IMR-90 (cell line): ENCODE measurements around the gene ARRDC1. TPM values are rescaled to one million over a fixed set of nuclear protein-coding genes. Genes with fewer than 3 reads are reported as not detected.

Experiments
- ATAC-seq: fragments of 200-7000 bp; cut with Tn5 transposase; 2 replicates; pipeline ENCODE4 v1.9.1; 2020; ENCODE audit warnings: low read depth, mild to moderate bottlenecking, moderate library complexity
- BruUV-seq: library from RNA; stranded (reverse); fragments of 400-500 nt; replicated peaks from 2 replicates; lab custom pipeline; 2021; lab: Mats Ljungman, UMichigan
- CTCF ChIA-PET: fragments of 300-600 bp; formaldehyde crosslinking; extraction: SDS; loops from one replicate; lab custom pipeline; 2021; ENCODE audit warnings: antibody characterized with exemption; lab: Yijun Ruan, JAX
- POLR2A ChIA-PET: fragments of 300-600 bp; sonication (Branson Sonifier 250); formaldehyde crosslinking; loops from one replicate; lab custom pipeline; 2022; ENCODE audit warnings: antibody characterized with exemption; ENCODE audit not compliant: unreplicated experiment; lab: Charles Lee
- DNase-seq: peaks from one replicate; pipeline ENCODE4 v3.0.0; 2013
- H2AFZ ChIP-seq: replicated peaks from 2 replicates; pipeline ENCODE3; 2013; ENCODE audit warnings: low read length, mild to moderate bottlenecking; ENCODE audit not compliant: poor library complexity
- H2AK5ac ChIP-seq: 2 replicates; pipeline ENCODE4 v1.6.1; 2013; ENCODE audit warnings: low read depth, low read length, inconsistent platforms
- H2AK9ac ChIP-seq: replicated peaks from 2 replicates; pipeline ENCODE3; 2013; ENCODE audit warnings: mild to moderate bottlenecking, low read depth, low read length, moderate library complexity; ENCODE audit not compliant: poor library complexity
- H2BK120ac ChIP-seq: 2 replicates; pipeline ENCODE4 v1.6.1; 2013; ENCODE audit warnings: low read depth, low read length, inconsistent platforms
- H2BK15ac ChIP-seq: 3 replicates; pipeline ENCODE4 v1.6.1; 2013; ENCODE audit warnings: low read depth, low read length, inconsistent platforms
- H2BK20ac ChIP-seq: 2 replicates; pipeline ENCODE4 v1.6.1; 2013; ENCODE audit warnings: low read depth, mild to moderate bottlenecking, inconsistent platforms, low read length, moderate library complexity
- H2BK5ac ChIP-seq: 2 replicates; pipeline ENCODE4 v1.6.1; 2013; ENCODE audit warnings: mild to moderate bottlenecking, low read depth, low read length, inconsistent platforms; ENCODE audit not compliant: poor library complexity, severe bottlenecking
- H3K14ac ChIP-seq: replicated peaks from 2 replicates; pipeline ENCODE4 v1.6.1; 2013; ENCODE audit warnings: low read depth, low read length, inconsistent platforms
- H3K18ac ChIP-seq: 2 replicates; pipeline ENCODE4 v1.6.1; 2013; ENCODE audit warnings: low read depth, low read length, control low read depth
- H3K23ac ChIP-seq: 2 replicates; pipeline ENCODE4 v1.6.1; 2013; ENCODE audit warnings: low read depth, low read length, inconsistent platforms
- H3K27ac ChIP-seq: 2 replicates; pipeline ENCODE4 v1.5.1; 2013; ENCODE audit warnings: mild to moderate bottlenecking, control low read depth, low read length; ENCODE audit not compliant: insufficient read depth
- H3K27me3 ChIP-seq: 2 replicates; pipeline ENCODE4 v1.6.1; 2013; ENCODE audit warnings: low read length; ENCODE audit not compliant: control insufficient read depth, insufficient read depth
- H3K36me3 ChIP-seq: 2 replicates; pipeline ENCODE4 v1.6.1; 2013; ENCODE audit warnings: low read length, mixed read lengths; ENCODE audit not compliant: control insufficient read depth, insufficient read depth
- H3K4ac ChIP-seq: 2 replicates; pipeline ENCODE4 v1.6.1; 2013; ENCODE audit warnings: low read depth, low read length, inconsistent platforms
- H3K4me1 ChIP-seq: 2 replicates; pipeline ENCODE4 v1.6.1; 2013; ENCODE audit warnings: low read length, mixed read lengths; ENCODE audit not compliant: control insufficient read depth, insufficient read depth
- H3K4me2 ChIP-seq: 2 replicates; pipeline ENCODE4 v1.6.1; 2013; ENCODE audit warnings: low read depth, mild to moderate bottlenecking, control low read depth, low read length, moderate library complexity
- H3K4me3 ChIP-seq: 2 replicates; pipeline ENCODE4 v1.5.1; 2013; ENCODE audit warnings: low read depth, mild to moderate bottlenecking, control low read depth, low read length, moderate library complexity; ENCODE audit not compliant: insufficient read depth
- H3K56ac ChIP-seq: 2 replicates; pipeline ENCODE4 v1.6.1; 2013; ENCODE audit warnings: low read length, inconsistent platforms; ENCODE audit not compliant: insufficient read depth; ENCODE audit errors: extremely low read depth
- H3K79me1 ChIP-seq, 2 experiments: 2 replicates each; pipeline ENCODE4 v1.6.1; 2013; ENCODE audit warnings: low read length in 2 of 2, inconsistent platforms in 1 of 2, low read depth in 1 of 2
- H3K9ac ChIP-seq: 2 replicates; pipeline ENCODE4 v1.6.1; 2013; ENCODE audit warnings: low read depth, low read length, control low read depth
- H3K9me1 ChIP-seq: 2 replicates; pipeline ENCODE4 v1.6.1; 2013; ENCODE audit warnings: low read length, inconsistent platforms; ENCODE audit not compliant: insufficient read depth
- H3K9me3 ChIP-seq: 2 replicates; pipeline ENCODE4 v1.6.1; 2013; ENCODE audit warnings: low read length; ENCODE audit not compliant: control insufficient read depth, insufficient read depth
- H4K20me1 ChIP-seq: 2 replicates; pipeline ENCODE4 v1.6.1; 2013; ENCODE audit warnings: low read length, inconsistent platforms; ENCODE audit not compliant: insufficient read depth
- H4K5ac ChIP-seq: 2 replicates; pipeline ENCODE4 v1.6.1; 2013; ENCODE audit warnings: mild to moderate bottlenecking, low read depth, low read length, control low read depth
- H4K8ac ChIP-seq, 2 experiments: 2 replicates each; pipeline ENCODE4 v1.6.1; 2013; ENCODE audit warnings: low read depth in 2 of 2, low read length in 2 of 2, control low read depth in 1 of 2, inconsistent platforms in 1 of 2
- H4K91ac ChIP-seq: 2 replicates; pipeline ENCODE4 v1.6.1; 2013; ENCODE audit warnings: low read depth, low read length, inconsistent platforms; ENCODE audit not compliant: insufficient read depth
- BHLHE40 ChIP-seq: fragments of 150-350 bp; IDR thresholded peaks from 2 replicates; pipeline ENCODE4 v1.6.1; 2016; ENCODE audit warnings: mild to moderate bottlenecking, low read depth, low read length
- CEBPB ChIP-seq: IDR thresholded peaks from 2 replicates; pipeline ENCODE4 v1.6.1; 2012; ENCODE audit warnings: low read depth, low read length, improper control_type of control experiment
- CHD1 ChIP-seq: IDR thresholded peaks from 2 replicates; pipeline ENCODE4 v1.6.1; 2012; ENCODE audit warnings: low read depth, low read length, improper control_type of control experiment
- CTCF ChIP-seq: conservative IDR thresholded peaks from 2 replicates; pipeline ENCODE4 v1.5.1; 2012; ENCODE audit warnings: mild to moderate bottlenecking, low read depth, low read length, improper control_type of control experiment
- ELK1 ChIP-seq: fragments of 150-350 bp; IDR thresholded peaks from 2 replicates; pipeline ENCODE4 v1.6.1; 2016; ENCODE audit warnings: low read depth, mild to moderate bottlenecking, low read length, moderate library complexity, borderline replicate concordance
- FOS ChIP-seq: fragments of 150-350 bp; IDR thresholded peaks from 2 replicates; pipeline ENCODE4 v1.6.1; 2016; ENCODE audit warnings: low read depth, low read length
- MAFK ChIP-seq: IDR thresholded peaks from 2 replicates; pipeline ENCODE4 v1.6.1; 2012; ENCODE audit warnings: low read depth, low read length, improper control_type of control experiment
- MAZ ChIP-seq: IDR thresholded peaks from 2 replicates; pipeline ENCODE4 v1.6.1; 2012; ENCODE audit warnings: low read depth, mild to moderate bottlenecking, low read length, improper control_type of control experiment, moderate library complexity, borderline replicate concordance
- MXI1 ChIP-seq: IDR thresholded peaks from 2 replicates; pipeline ENCODE4 v1.6.1; 2012; ENCODE audit warnings: low read depth, mild to moderate bottlenecking, low read length, moderate library complexity, borderline replicate concordance
- NFE2L2 ChIP-seq: fragments of 150-350 bp; IDR thresholded peaks from 2 replicates; pipeline ENCODE4 v1.6.1; 2016; ENCODE audit warnings: low read depth, mild to moderate bottlenecking, low read length
- POLR2A ChIP-seq: IDR thresholded peaks from 2 replicates; pipeline ENCODE4 v1.6.1; 2012; ENCODE audit warnings: mild to moderate bottlenecking, low read depth, low read length
- RAD21 ChIP-seq: IDR thresholded peaks from 2 replicates; pipeline ENCODE4 v1.6.1; 2012; ENCODE audit warnings: low read length, improper control_type of control experiment
- RCOR1 ChIP-seq: IDR thresholded peaks from 2 replicates; pipeline ENCODE4 v1.6.1; 2012; ENCODE audit warnings: mild to moderate bottlenecking, low read length, improper control_type of control experiment; ENCODE audit not compliant: insufficient replicate concordance
- RFX5 ChIP-seq: IDR thresholded peaks from 2 replicates; pipeline ENCODE4 v1.8.0; 2012; ENCODE audit warnings: low read depth, mild to moderate bottlenecking, low read length, moderate library complexity
- SMC3 ChIP-seq: fragments of 150-350 bp; IDR thresholded peaks from 2 replicates; pipeline ENCODE4 v1.6.1; 2016; ENCODE audit warnings: low read depth, mild to moderate bottlenecking, antibody characterized with exemption, low read length, moderate library complexity
- USF2 ChIP-seq: fragments of 150-350 bp; IDR thresholded peaks from 2 replicates; pipeline ENCODE4 v1.6.1; 2017; ENCODE audit warnings: mild to moderate bottlenecking, antibody characterized with exemption, low read length, low read depth
- WGBS, 2 experiments: methylation state at CpG; one replicate each; pipeline versions ENCODE4 v1.1.5 to v1.1.7; 2013; ENCODE audit warnings: missing lambda C conversion rate in 2 of 2; ENCODE audit not compliant: insufficient read length in 1 of 2; ENCODE audit errors: extremely low coverage in 2 of 2; 5-methylcytosine and 5-hydroxymethylcytosine counted together
- dilution Hi-C: fragments of 300-500 bp; cut with HindIII; formaldehyde crosslinking; loops from one replicate; pipeline ENCODE4 v1.14.3; 2018; ENCODE audit warnings: low sequenced_read_pairs; ENCODE audit not compliant: unreplicated experiment
- in situ Hi-C: fragments of 300-500 bp; cut with MboI; formaldehyde crosslinking; loops from 3 replicates; pipeline ENCODE4 v1.14.3; 2019; ENCODE audit warnings: low sequenced_read_pairs, inconsistent platforms, mixed read lengths
- intact Hi-C: fragments of 100-400 bp; cut with micrococcal nuclease; formaldehyde crosslinking; loops from 2 replicates; pipeline ENCODE4 v1.10.0; 2022
- polyA plus RNA-seq, 3 experiments: library from polyadenylated mRNA; depleted of rRNA; stranded (reverse); fragments of >200 nt; gene quantifications; 2 replicates each; pipeline ENCODE4 v1.2.3, GENCODE V29; 2012; ENCODE audit warnings: low replicate concordance in 1 of 3
- total RNA-seq: library from RNA; depleted of rRNA; stranded (reverse); fragments of >200 nt; gene quantifications from 2 replicates; pipeline ENCODE4 v1.2.3, GENCODE V29; 2012

Gene ARRDC1
- total and polyA plus RNA-seq, 2 of the 4 experiments (the other 2 are of a cell fraction) = 7.7 to 41.4 TPM

- H3K14ac ChIP-seq = no peak overlapping the region
- H2AK5ac ChIP-seq = no peak overlapping the region
- intact Hi-C loops = no loop called here
- peaks cover 18% of the 10 kb centered on the region for H3K9me1 ChIP-seq
- H3K4ac ChIP-seq = no peak overlapping the region
- WGBS, 2 experiments = no CpG with 5 or more reads among the region's 5 CpGs
- no peak overlapping the region for H4K91ac ChIP-seq
- H3K4me2 ChIP-seq = no peak overlapping the region
- H3K79me1 ChIP-seq = peaks cover 26 to 75% of the 10 kb centered on the region in 2 experiments
- H3K9me3 ChIP-seq = no peaks in the 10 kb centered on the region
- no peak for TF ChIP-seq ELK1
- no peak for TF ChIP-seq POLR2A
- TF ChIP-seq NFE2L2 = no peak
- TF ChIP-seq CHD1 = no peak
- TF ChIP-seq MAFK = no peak
- no peak for TF ChIP-seq USF2
- TF ChIP-seq RAD21 = no peak
- no peak for TF ChIP-seq BHLHE40
- TF ChIP-seq SMC3 = no peak
- no peak for TF ChIP-seq CEBPB
- no peak for TF ChIP-seq CTCF
- TF ChIP-seq MXI1 = no peak
- no peak for TF ChIP-seq RCOR1
- TF ChIP-seq MAZ = no peak
- no peak for TF ChIP-seq RFX5
- no peak for TF ChIP-seq FOS
- H2BK15ac ChIP-seq = no peak overlapping the region
- peaks cover 74% of the 10 kb centered on the region for H4K20me1 ChIP-seq
- DNase-seq (no peak), ATAC-seq (no peak)
- peaks cover 8% of the 10 kb centered on the region for H3K36me3 ChIP-seq
- H3K56ac ChIP-seq = no peak overlapping the region
- H2BK20ac ChIP-seq = no peak overlapping the region
- no peak overlapping the region for H4K5ac ChIP-seq
- no TSS peak for BruUV-seq
- ChIA-PET CTCF (interaction anchor here (0.9 kb wide), 1 partner anchor 23 kb away, joined by 3 read pairs; no protein-coding TSS in a partner anchor), POLR2A (no interaction called here)
- no peaks in the 10 kb centered on the region for H3K27me3 ChIP-seq
- H3K23ac ChIP-seq = no peak overlapping the region
- H2AK9ac ChIP-seq = no peak overlapping the region
- H2BK120ac ChIP-seq = no peak overlapping the region
- H4K8ac ChIP-seq = no peak overlapping the region
- no peak overlapping the region for H2AFZ ChIP-seq
- no peak overlapping the region for H3K9ac ChIP-seq
- H3K18ac ChIP-seq = no peak overlapping the region
- dilution Hi-C loops = no loop called here
- peaks cover 6% of the 10 kb centered on the region; the same call in 1 of the 2 replicates for H3K4me1 ChIP-seq
- no peak overlapping the region for H2BK5ac ChIP-seq
- in situ Hi-C loops = no loop called here
- H3K4me3 ChIP-seq = no peak overlapping the region
- H3K27ac ChIP-seq = no peak overlapping the region
Measured at GRCh38 chr9:137642892-137643291, 37.4 kb downstream of the ARRDC1 start.
